CD4-positive, alpha-beta T cell (primary cell): Measurements from ENCODE around the gene SEC31A. TPM values are rescaled to one million over a fixed set of nuclear protein-coding genes. Genes with fewer than 3 reads are reported as not detected.
A peak's percentile ranks its signal among the peaks of the same experiment; 100 is the strongest.
"Not testable (repeated sequence)": the region's sequence is repeated elsewhere in the genome, so short reads cannot be mapped to it uniquely, and the experiment has no call there.

Experiments used
- ATAC-seq: fragments of 200-7000 bp; cut with Tn5 transposase; one replicate; pipeline ENCODE4 v1.10.0; 2022; ENCODE audit warnings: mild to moderate bottlenecking; ENCODE audit not compliant: poor library complexity
- CTCF ChIA-PET: fragments of 350-600 bp; sonication (Branson Sonifier 250); formaldehyde crosslinking; loops from one replicate; lab custom pipeline; 2021; ENCODE audit warnings: antibody characterized with exemption, inconsistent platforms; lab: Charles Lee
- POLR2A ChIA-PET: fragments of 350-600 bp; sonication (Branson Sonifier 250); formaldehyde crosslinking; loops from one replicate; lab custom pipeline; 2021; ENCODE audit warnings: antibody characterized with exemption, inconsistent platforms; lab: Charles Lee
- DNase-seq, 14 experiments: peaks; one replicate each; pipeline ENCODE4 v3.0.0-alpha.2; 2013 to 2020; ENCODE audit warnings: mixed read lengths in 2 of 14
- H3K27ac ChIP-seq, 2 donors: one replicate each; pipeline versions ENCODE4 v1.5.1 to v1.7.0; 2013; ENCODE audit warnings: low read length in 2 of 2, low read depth in 1 of 2, mild to moderate bottlenecking in 1 of 2
- H3K27me3 ChIP-seq, 2 experiments: 1 replicate in 1 of 2; 2 replicates in 1 of 2; pipeline versions ENCODE4 v1.6.1 to v1.7.0; 2013; ENCODE audit warnings: low read length in 2 of 2, control low read depth in 1 of 2, mild to moderate bottlenecking in 1 of 2, moderate library complexity in 1 of 2; ENCODE audit not compliant: insufficient read depth in 2 of 2, control insufficient read depth in 1 of 2
- H3K36me3 ChIP-seq: one replicate; pipeline ENCODE4 v1.6.1; 2013; ENCODE audit warnings: low read length, control low read depth; ENCODE audit not compliant: insufficient read depth
- H3K4me1 ChIP-seq: one replicate; pipeline ENCODE4 v1.6.1; 2013; ENCODE audit warnings: low read length, control low read depth; ENCODE audit not compliant: insufficient read depth
- H3K4me3 ChIP-seq: one replicate; pipeline ENCODE4 v1.5.1; 2013; ENCODE audit warnings: mild to moderate bottlenecking, low read length, moderate library complexity
- H3K9me3 ChIP-seq, 2 experiments: 1 replicate in 1 of 2; 2 replicates in 1 of 2; pipeline versions ENCODE4 v1.6.1 to v1.7.0; 2013; ENCODE audit warnings: low read length in 2 of 2, mild to moderate bottlenecking in 2 of 2, control low read depth in 1 of 2, moderate library complexity in 1 of 2; ENCODE audit not compliant: control insufficient read depth in 1 of 2, insufficient read depth in 1 of 2
- H3K27ac Mint-ChIP-seq: one replicate; pipeline ENCODE4 v1.8.0; 2020; ENCODE audit warnings: mixed read lengths
- H3K27me3 Mint-ChIP-seq: one replicate; pipeline ENCODE4 v1.8.0; 2021; ENCODE audit warnings: mixed read lengths
- H3K36me3 Mint-ChIP-seq: one replicate; pipeline ENCODE4 v1.8.0; 2021; ENCODE audit warnings: low read depth, mixed read lengths
- H3K4me1 Mint-ChIP-seq: one replicate; pipeline ENCODE4 v1.8.0; 2021; ENCODE audit warnings: low read depth, mixed read lengths
- H3K4me3 Mint-ChIP-seq: one replicate; pipeline ENCODE4 v1.8.0; 2020; ENCODE audit warnings: mild to moderate bottlenecking, mixed read lengths
- H3K9me3 Mint-ChIP-seq: one replicate; pipeline ENCODE4 v1.8.0; 2020; ENCODE audit warnings: mixed read lengths
- CTCF ChIP-seq: fragments of 200-600 bp; IDR thresholded peaks from one replicate; pipeline ENCODE4 v1.8.0; 2022; ENCODE audit warnings: antibody characterized with exemption, mild to moderate bottlenecking
- intact Hi-C, 2 experiments: fragments of 100-400 bp; cut with DNase I in 1 of 2; cut with micrococcal nuclease in 1 of 2; formaldehyde crosslinking; loops; one replicate each; pipeline versions ENCODE4 v1.15.1 to v1.9.0; 2023 to 2025; cut with DNase I, micrococcal nuclease
- total RNA-seq, 174 experiments: library from RNA in 2 of 174; stranded (reverse) in 2 of 174; gene quantifications; one replicate each; pipeline ENCODE4 v1.2.3 and lab custom pipeline; 2021 to 2026

Gene SEC31A
- total RNA-seq, 2 experiments from 2014 or later: 130 to 131 TPM

GRCh38 chr4:82864336-82864979, 26.5 kb downstream of the SEC31A start:
- Histone ChIP-seq H3K36me3 (peaks cover 69% of the 10 kb centered on the region), H3K27me3 (no peaks in the 10 kb centered on the region), H3K4me1 (peaks cover 7% of the 10 kb centered on the region), H3K9me3 (no peaks in the 10 kb centered on the region), H3K4me3 (no peak overlapping the region), H3K27ac (peak overlapping the region in 1 of 2 donors; percentile 13)
- intact Hi-C loops: loop anchor here in 1 of 2 experiments (5.0 kb wide), 1 partner anchor 33 kb away; no protein-coding TSS in a partner anchor
- Mint-ChIP-seq H3K4me3 (no peak overlapping the region), H3K27me3 (no peaks in the 10 kb centered on the region), H3K4me1 (peaks cover 25% of the 10 kb centered on the region), H3K9me3 (no peaks in the 10 kb centered on the region), H3K27ac (peak overlapping the region; percentile 67), H3K36me3 (peaks cover 82% of the 10 kb centered on the region)
- DNase-seq (peak in 1 of 14 experiments; percentile 4), ATAC-seq (peak; percentile 37)
- CTCF ChIA-PET: no interaction called here
- TF ChIP-seq CTCF: no peak
- POLR2A ChIA-PET: interaction anchor here (1.6 kb wide), 1 partner anchor 35 kb away, joined by 6 read pairs; no protein-coding TSS in a partner anchor

- intact Hi-C loops: loop anchor here in 1 of 2 experiments (5.0 kb wide), 1 partner anchor 36 kb away; no protein-coding TSS in a partner anchor
These were observed 29.4 kb downstream of the SEC31A start for GRCh38 chr4:82861529-82861928.

GRCh38 chr4:82860487-82860886, 30.5 kb downstream of the SEC31A start:
- POLR2A ChIA-PET: not testable (repeated sequence)

More at GRCh38 chr4:82861529-82861928, 29.4 kb downstream of the SEC31A start:
- H3K36me3 Mint-ChIP-seq: peaks cover 71% of the 10 kb centered on the region
- Histone ChIP-seq H3K27ac (no peak overlapping the region), H3K4me3 (no peak overlapping the region), H3K9me3 (no peaks in the 10 kb centered on the region), H3K4me1 (peaks cover 5% of the 10 kb centered on the region), H3K27me3 (no peaks in the 10 kb centered on the region), H3K36me3 (peaks cover 56% of the 10 kb centered on the region)
- H3K4me1 Mint-ChIP-seq: peaks cover 18% of the 10 kb centered on the region
- TF ChIP-seq CTCF: no peak
- POLR2A ChIA-PET: interaction anchor here (2.1 kb wide), 1 partner anchor 39 kb away, joined by 8 read pairs; the partner anchor contains the start of gene THAP9
- H3K27ac Mint-ChIP-seq: no peak overlapping the region
- no peak for DNase-seq
- ATAC-seq: no peak
- H3K4me3 Mint-ChIP-seq: no peak overlapping the region
- no peaks in the 10 kb centered on the region for H3K27me3 Mint-ChIP-seq
- no peaks in the 10 kb centered on the region for H3K9me3 Mint-ChIP-seq
- CTCF ChIA-PET: no interaction called here

More at GRCh38 chr4:82860487-82860886, 30.5 kb downstream of the SEC31A start:
- H3K4me1 Mint-ChIP-seq, CTCF ChIA-PET, H3K27me3 Mint-ChIP-seq, H3K4me3 Mint-ChIP-seq, DNase-seq, H3K27ac Mint-ChIP-seq, H3K9me3 Mint-ChIP-seq, H3K4me3 ChIP-seq, ATAC-seq, H3K27me3 ChIP-seq, H3K9me3 ChIP-seq, H3K27ac ChIP-seq, H3K4me1 ChIP-seq: not testable (repeated sequence)
- intact Hi-C loops: loop anchor here in 1 of 2 experiments (5.0 kb wide), 1 partner anchor 37 kb away; no protein-coding TSS in a partner anchor
- peaks cover 67% of the 10 kb centered on the region for H3K36me3 Mint-ChIP-seq
- H3K36me3 ChIP-seq: peaks cover 53% of the 10 kb centered on the region
